ENCODE results near the gene ZNF821.
"Not testable (repeated sequence)": the region's sequence is repeated elsewhere in the genome, so short reads cannot be mapped to it uniquely, and the experiment has no call there.

The ZNF821 gene

GRCh38 chr16:71855937-71856662 lies 27.9 kb downstream of the ZNF821 start:
- no peak for DNase-seq

DNA sequence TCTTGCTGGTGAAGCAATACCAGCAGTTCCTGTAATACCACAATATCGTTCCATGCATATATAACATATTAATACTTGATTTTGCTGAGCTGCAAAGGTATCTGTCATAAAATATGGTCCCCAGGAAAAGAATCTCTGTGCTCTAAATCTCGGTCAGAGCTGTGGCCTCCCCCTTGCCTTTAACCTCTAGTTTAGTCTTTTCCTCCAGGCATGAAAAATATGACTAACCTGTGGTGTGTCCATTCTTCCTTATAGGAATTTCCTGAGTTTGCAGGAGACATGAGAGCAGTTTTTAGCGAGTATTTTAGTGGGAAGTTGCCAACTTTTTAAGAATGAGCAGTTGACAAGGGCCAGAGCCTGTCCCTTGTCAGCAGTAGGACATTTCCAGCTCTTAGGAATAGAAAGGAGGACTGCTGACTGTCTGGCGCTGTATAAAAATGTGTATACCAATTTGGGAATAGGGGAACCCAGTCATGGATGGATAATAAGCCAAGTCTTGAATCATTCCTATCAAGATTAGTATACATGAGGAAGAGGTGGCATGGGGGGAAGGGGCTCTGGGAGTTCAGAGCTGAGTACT lies 29.5 kb downstream of the ZNF821 start:
- no peak for DNase-seq

DNA sequence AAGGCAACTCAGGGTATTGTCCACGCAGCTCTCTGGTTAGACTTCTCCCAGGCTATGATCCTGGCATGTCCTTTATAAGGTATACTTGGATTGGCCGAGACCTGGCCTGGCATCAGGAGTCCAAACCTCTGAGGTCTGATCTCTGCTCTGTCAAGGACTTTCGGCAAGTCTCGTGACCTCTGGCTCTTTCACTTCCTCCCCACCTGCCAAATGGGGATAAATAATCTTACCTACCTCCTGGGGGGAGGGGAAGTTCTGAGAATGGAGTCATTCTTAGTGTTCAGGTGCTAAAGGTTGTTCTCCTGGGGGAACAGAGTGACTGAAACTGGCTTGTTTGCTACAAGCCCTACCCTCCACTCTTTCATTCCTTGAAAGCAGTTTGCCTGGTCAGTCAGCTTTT lies 30.6 kb downstream of the ZNF821 start:
- no peak for DNase-seq

DNA sequence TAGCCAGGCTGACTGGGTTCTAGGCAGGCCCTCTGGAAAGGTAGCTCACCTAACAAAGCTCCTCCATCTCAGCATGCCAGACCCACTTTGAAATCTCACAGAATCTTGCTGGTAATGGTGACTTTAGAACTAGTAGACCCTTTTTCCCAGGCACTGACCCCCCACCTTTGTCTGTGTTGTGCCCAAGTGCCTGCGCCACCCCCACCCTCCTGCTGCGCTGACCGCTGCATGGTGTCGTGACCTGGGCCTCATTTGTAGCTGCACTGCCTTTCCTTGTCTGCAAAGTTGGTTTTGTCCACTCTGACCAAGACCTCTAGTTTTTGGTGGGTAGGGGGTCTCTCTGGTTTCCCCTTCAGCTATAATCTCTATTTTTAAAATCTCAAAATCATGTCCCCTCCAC lies 31.4 kb downstream of the ZNF821 start:
- no peak for DNase-seq

GRCh38 chr16:71852158-71852557 lies 31.8 kb downstream of the ZNF821 start:
- no peak for DNase-seq

- no peak for DNase-seq
Measured at GRCh38 chr16:71851746-71852145, 32.2 kb downstream of the ZNF821 start.

DNA sequence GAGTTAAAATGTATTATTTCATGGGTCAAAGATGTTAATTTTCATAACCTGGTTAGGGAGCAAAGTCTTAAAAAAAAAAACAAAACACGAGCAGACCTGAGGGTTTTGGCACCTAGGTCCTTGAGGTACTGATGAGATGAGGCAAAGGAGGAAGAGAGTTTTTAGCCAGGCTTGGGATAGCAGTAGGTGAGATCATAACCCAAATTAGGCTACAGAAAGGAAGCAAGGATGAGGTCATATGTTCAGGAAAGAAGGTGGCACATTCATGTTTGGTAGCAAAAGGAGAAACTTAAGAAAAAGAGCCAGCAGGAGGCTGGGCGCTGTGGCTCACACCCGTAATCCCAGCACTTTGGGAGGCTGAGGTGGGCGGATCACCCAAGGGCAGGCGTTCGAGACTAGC lies 35.4 kb downstream of the ZNF821 start:
- DNase-seq: no peak

- DNase-seq: no peak
Measured at GRCh38 chr16:71847096-71847495, 36.9 kb downstream of the ZNF821 start.

- DNase-seq: no peak
Measured at GRCh38 chr16:71846431-71846830, 37.6 kb downstream of the ZNF821 start.

- DNase-seq: peak; percentile 95
Measured at GRCh38 chr16:71845639-71846430, 38.1 kb downstream of the ZNF821 start, which contains the start of gene ATXN1L. Gene ATXN1L, plus strand, starts transcription at chr16:71845976. Its CDS starts 3,765 bp downstream, at chr16:71849741.

- no peak for DNase-seq
Measured at GRCh38 chr16:71843572-71843971, 40.4 kb downstream of the ZNF821 start.

- DNase-seq: peak; percentile 66
Measured at GRCh38 chr16:71840052-71840451, 43.9 kb downstream of the ZNF821 start.

- DNase-seq: no peak
Measured at GRCh38 chr16:71837150-71837549, 46.8 kb downstream of the ZNF821 start.

DNA sequence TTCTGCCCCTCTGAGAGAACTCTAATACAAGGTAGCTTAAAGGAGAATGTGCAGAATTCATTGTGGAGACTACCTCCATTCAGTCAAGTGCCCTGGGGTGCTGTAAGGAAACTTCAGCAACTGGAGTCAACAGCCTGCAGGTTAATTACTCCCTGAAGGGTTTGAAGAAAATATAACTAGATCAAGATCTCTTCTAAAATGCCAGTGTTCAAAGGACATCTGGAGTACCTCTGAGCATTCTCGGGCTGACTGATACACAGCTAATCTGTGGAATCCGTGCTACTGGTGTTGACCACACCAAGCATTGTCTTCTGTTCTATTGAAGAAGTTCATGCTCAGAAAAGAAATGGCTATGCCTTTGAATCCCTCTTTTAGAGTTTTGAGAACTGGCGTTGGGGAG lies 49.7 kb downstream of the ZNF821 start:
- DNase-seq: no peak

DNA sequence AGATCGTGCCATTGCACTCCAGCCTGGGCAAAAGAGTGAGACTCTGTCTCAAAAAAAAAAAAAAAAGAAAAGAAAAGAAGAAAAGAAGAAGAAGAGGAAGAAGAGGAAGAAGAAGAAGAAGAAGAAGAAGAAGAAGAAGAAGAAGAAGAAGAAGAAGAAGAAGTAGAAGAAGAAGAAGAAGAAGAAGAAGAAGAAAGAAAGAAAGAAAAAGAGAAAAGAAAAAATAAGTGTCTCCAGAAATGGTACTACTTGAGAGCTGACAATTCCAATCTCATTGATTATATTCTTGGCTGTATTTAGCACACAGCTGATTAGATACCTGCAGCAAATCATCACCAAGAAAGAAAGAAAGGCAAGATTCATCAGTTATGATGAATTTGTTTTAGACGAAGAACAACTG lies 51.9 kb downstream of the ZNF821 start:
- DNase-seq: not testable (repeated sequence)

GRCh38 chr16:71831698-71832097 lies 52.3 kb downstream of the ZNF821 start:
- not testable (repeated sequence) for DNase-seq

DNA sequence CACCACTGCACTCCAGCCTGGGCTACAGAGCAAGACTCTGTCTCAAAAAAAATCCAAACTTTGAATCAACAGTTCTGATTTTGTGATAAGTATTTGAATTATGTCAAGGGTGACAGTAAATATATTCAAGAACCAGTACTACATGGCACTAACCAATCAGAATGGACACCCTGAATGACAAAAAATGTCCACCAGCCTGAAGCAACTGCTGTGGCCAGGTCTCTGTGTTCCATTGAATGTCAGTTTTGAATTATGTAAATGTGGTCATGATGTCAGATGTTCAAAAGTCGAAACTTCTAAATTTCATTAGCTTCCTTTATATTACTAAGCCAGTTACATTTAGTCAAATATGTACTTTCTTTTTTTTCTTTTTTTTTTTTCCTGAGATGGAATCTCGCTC lies 53.6 kb downstream of the ZNF821 start:
- no peak for DNase-seq

- no peak for DNase-seq
Measured at GRCh38 chr16:71826533-71827017, 57.4 kb downstream of the ZNF821 start.

DNA sequence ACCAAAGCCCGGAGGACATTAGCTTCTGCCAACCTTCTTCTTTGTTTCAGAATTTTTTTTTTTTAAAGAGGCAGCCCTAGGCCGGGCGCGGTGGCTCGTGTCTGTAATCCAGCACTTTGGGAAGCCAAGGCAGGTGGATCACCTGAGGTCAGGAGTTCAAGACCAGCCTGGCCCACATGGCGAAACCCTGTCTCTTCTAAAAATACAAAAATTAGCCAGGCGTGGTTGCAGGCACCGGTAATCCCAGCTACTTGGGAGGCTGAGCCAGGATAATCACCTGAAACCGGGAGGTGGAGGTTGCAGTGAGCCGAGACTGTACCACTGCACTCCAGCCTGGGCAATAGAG lies 66.9 kb downstream of the ZNF821 start:
- not testable (repeated sequence) for DNase-seq

DNA sequence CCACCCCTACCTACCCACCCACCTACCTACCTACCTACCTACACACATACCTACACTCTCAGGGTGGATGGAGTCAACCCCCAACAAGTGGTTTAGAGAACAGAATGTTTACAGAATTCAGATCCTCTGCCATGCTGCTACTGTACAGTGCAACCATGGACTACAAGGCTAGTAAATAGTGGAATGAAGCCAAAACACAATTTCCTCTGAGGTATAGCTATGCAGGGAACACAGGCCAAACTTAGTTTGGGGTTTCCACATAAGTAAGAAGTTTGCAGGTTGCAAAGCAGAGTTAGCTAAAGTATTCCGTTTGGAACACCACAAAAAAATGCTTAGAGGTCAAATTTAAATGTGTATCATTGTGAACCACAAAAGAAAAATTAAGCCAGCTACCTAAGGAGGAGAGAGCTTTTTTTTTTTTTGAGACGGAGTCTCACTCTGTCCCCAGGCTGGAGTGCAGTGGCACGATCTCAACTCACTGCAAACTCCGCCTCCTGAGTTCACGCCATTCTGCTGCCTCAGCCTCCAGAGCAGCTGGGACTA lies 72.7 kb downstream of the ZNF821 start:
- peak; percentile 5 for DNase-seq

GRCh38 chr16:71810155-71810530 lies 73.8 kb downstream of the ZNF821 start:
- DNase-seq: not testable (repeated sequence)
